Type B pancreatic cell (in vitro differentiated cells): Measurements from ENCODE around the gene RAB37. TPM values are rescaled to one million over a fixed set of nuclear protein-coding genes. Genes with fewer than 3 reads are reported as not detected.

Source experiments
- DNase-seq: peaks from one replicate; pipeline ENCODE4 v3.0.0; 2021; ENCODE audit warnings: mixed read lengths; ENCODE audit not compliant: unreplicated experiment; ENCODE audit errors: extremely low spot score
- H3K27ac Mint-ChIP-seq: 2 replicates; pipeline ENCODE4 v1.8.0; 2021; ENCODE audit warnings: mild to moderate bottlenecking, mixed read lengths
- H3K27me3 Mint-ChIP-seq: 2 replicates; pipeline ENCODE4 v1.8.0; 2021; ENCODE audit warnings: mixed read lengths
- H3K36me3 Mint-ChIP-seq: 2 replicates; pipeline ENCODE4 v1.8.0; 2021; ENCODE audit warnings: mixed read lengths
- H3K4me1 Mint-ChIP-seq: one replicate; pipeline ENCODE4 v1.8.0; 2021; ENCODE audit warnings: mixed read lengths; ENCODE audit not compliant: unreplicated experiment
- H3K4me3 Mint-ChIP-seq: 2 replicates; pipeline ENCODE4 v1.8.0; 2021; ENCODE audit warnings: mild to moderate bottlenecking, mixed read lengths
- H3K9me3 Mint-ChIP-seq: 2 replicates; pipeline ENCODE4 v1.8.0; 2021; ENCODE audit warnings: mixed read lengths
- total RNA-seq: library from RNA; stranded (reverse); gene quantifications from 2 replicates; pipeline ENCODE4 v1.2.1, GENCODE V29; 2021; ENCODE audit warnings: low replicate concordance
- TF ChIP-seq, protein P1 (sequence below): fragments of 200-600 bp; sonication (generic); conservative IDR thresholded peaks from 2 replicates; pipeline ENCODE4 v1.5.0; 2021; ENCODE audit warnings: antibody characterized with exemption, mild to moderate bottlenecking

RAB37 gene
- total RNA-seq, 1 donor from 2014 or later, result 3.4 TPM

DNA sequence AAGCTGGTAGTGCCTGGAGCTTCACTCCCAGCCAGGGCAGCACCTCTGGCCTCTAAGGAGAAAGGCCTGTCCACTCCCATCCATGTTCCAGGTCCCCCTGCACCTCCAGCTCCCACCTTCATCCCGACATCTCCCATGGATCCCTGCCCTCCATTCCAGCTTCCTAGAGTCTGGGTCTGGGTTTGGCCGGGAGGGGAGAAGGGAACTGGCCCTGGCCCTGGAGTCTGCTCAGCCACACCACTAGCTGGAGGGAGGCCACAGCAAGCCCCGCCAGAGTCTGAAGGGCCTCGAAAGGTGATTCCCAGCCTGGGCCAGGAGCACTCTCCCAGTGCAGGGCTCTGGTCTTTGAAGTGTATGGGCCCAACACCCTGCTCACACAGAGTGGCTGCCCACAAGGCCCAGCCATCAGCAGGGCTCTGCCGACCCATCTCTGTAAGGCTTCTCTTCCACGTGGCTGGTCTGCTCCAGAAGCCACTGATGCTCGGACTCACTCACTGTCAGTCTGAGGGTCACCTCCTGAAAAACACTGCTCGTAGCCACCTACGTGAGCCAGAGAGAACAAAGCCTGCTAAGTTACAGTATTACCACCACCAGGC lies 34.4 kb downstream of the RAB37 start:
- peaks cover 28% of the 10 kb centered on the region for H3K4me1 Mint-ChIP-seq
- H3K9me3 Mint-ChIP-seq, result no peaks in the 10 kb centered on the region
- TF ChIP-seq, protein P1, sequence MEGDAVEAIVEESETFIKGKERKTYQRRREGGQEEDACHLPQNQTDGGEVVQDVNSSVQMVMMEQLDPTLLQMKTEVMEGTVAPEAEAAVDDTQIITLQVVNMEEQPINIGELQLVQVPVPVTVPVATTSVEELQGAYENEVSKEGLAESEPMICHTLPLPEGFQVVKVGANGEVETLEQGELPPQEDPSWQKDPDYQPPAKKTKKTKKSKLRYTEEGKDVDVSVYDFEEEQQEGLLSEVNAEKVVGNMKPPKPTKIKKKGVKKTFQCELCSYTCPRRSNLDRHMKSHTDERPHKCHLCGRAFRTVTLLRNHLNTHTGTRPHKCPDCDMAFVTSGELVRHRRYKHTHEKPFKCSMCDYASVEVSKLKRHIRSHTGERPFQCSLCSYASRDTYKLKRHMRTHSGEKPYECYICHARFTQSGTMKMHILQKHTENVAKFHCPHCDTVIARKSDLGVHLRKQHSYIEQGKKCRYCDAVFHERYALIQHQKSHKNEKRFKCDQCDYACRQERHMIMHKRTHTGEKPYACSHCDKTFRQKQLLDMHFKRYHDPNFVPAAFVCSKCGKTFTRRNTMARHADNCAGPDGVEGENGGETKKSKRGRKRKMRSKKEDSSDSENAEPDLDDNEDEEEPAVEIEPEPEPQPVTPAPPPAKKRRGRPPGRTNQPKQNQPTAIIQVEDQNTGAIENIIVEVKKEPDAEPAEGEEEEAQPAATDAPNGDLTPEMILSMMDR, result no peak
- H3K4me3 Mint-ChIP-seq, result no peak overlapping the region
- H3K36me3 Mint-ChIP-seq, result peaks cover 14% of the 10 kb centered on the region
- no peak overlapping the region for H3K27ac Mint-ChIP-seq
- DNase-seq, result no peak
- no peaks in the 10 kb centered on the region for H3K27me3 Mint-ChIP-seq

DNA sequence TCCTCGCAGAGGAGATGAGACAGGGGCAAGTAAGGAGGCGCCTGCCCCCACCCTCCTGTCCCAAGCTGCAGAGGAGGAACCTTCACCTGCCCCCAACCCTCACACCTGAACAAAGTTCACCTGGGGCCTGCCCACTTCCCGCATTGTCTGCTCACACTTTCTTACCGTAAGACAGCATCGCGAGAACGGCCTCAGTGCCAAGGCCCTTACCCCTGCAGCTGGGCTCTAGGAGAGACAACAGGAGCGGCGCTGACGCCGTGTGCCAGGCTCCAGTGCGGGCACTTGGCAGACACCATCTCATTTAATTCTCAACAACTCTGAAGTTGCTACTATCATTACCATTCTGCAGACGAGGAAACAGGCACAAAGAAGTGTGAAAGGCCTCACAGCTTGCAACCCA lies 35.0 kb downstream of the RAB37 start:
- Mint-ChIP-seq H3K4me3 (no peak overlapping the region), H3K27ac (no peak overlapping the region), H3K9me3 (no peaks in the 10 kb centered on the region), H3K4me1 (peaks cover 28% of the 10 kb centered on the region), H3K27me3 (no peaks in the 10 kb centered on the region), H3K36me3 (peaks cover 14% of the 10 kb centered on the region)
- TF ChIP-seq, protein P1, result no peak
- DNase-seq, result no peak

DNA sequence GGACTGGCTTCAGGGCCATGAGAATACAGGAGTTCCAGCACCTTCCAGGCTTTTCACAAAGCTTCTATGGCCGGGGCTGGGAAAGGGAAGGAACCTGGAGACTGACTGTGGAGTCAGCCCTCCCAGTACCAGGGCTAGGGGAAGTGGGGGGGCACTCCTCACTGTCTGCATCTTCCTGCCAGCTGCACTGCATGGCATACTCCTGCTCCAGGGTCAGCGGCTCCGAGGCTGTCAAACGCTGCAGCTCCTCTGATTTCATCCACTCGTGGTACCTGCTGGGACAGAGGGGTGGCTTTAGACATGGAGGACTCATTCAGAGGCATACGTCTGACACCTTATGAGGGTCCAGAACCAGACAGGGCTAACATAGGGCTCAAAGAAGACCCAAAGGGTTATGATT lies 36.4 kb downstream of the RAB37 start:
- H3K36me3 Mint-ChIP-seq, result peaks cover 14% of the 10 kb centered on the region
- peak overlapping the region; percentile 84 for H3K4me3 Mint-ChIP-seq
- H3K4me1 Mint-ChIP-seq, result peaks cover 36% of the 10 kb centered on the region
- no peaks in the 10 kb centered on the region for H3K27me3 Mint-ChIP-seq
- no peaks in the 10 kb centered on the region for H3K9me3 Mint-ChIP-seq
- H3K27ac Mint-ChIP-seq, result no peak overlapping the region
- no peak for DNase-seq
- TF ChIP-seq, protein P1, result no peak

DNA sequence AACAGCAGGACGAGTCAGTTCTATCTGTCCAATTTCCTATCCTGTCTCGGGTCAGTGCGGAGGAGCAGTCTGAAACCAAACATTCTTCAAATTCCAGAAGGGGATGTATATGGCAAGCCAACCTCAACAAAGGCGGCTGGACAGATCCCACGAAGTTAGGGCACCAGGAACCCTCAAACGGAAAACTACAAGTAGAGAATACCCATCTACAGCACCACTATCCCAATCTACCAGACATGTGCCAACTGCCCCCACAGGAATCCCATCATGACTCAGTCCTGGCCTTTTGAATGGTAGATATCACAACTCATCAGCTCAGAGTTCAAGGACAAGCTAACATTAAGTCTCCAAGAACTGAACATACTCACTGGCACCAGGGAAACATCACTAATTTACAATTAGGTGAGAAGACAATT lies 36.8 kb downstream of the RAB37 start:
- Mint-ChIP-seq H3K9me3 (no peaks in the 10 kb centered on the region), H3K27me3 (no peaks in the 10 kb centered on the region), H3K36me3 (peaks cover 14% of the 10 kb centered on the region), H3K4me3 (peak overlapping the region; percentile 84), H3K27ac (peak overlapping the region; percentile 85), H3K4me1 (peaks cover 32% of the 10 kb centered on the region)
- DNase-seq, result no peak
- TF ChIP-seq, protein P1, result no peak

DNA sequence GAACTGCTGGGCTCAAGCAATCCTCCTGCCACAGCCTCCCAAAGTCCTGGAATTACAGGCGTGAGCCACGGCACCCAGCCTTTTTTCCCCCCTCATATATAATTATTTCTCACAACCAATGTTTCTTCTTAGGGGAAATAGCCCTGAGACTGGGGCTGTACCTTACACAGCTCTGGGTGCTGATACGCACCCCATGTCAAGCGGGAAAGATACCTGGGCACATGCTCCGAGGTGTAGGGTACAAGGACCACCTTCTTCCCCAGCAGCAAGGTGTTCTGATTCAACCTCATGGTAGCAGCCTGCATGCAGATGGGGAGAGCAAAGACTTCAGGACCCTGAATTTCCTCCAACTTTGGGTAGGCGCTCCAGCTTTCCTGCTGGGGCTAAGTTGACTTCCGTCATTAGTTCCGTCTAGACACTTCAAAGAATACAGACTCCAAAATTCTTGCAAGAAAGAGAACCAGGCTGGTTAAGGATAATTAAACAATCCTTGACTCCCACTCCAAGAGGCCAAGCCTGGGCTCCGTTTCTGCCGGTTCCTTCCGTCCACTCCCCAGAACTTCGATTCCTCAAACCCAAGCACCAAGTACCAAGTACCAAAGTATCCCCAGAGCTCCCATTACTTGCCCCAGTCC lies 38.5 kb downstream of the RAB37 start:
- H3K4me1 Mint-ChIP-seq, result peaks cover 26% of the 10 kb centered on the region
- no peaks in the 10 kb centered on the region for H3K9me3 Mint-ChIP-seq
- no peak for DNase-seq
- no peaks in the 10 kb centered on the region for H3K27me3 Mint-ChIP-seq
- peak overlapping the region; percentile 98 for H3K4me3 Mint-ChIP-seq
- peak overlapping the region; percentile 88 for H3K27ac Mint-ChIP-seq
- peaks cover 14% of the 10 kb centered on the region for H3K36me3 Mint-ChIP-seq
- TF ChIP-seq, protein P1, result no peak
